Amniotic epithelial cell (primary cell): ENCODE data around the gene SLPI.

Source experiments
- DNase-seq: peaks from one replicate; pipeline ENCODE4 v3.0.0-alpha.2; 2010; ENCODE audit warnings: low read depth

SLPI gene

DNA sequence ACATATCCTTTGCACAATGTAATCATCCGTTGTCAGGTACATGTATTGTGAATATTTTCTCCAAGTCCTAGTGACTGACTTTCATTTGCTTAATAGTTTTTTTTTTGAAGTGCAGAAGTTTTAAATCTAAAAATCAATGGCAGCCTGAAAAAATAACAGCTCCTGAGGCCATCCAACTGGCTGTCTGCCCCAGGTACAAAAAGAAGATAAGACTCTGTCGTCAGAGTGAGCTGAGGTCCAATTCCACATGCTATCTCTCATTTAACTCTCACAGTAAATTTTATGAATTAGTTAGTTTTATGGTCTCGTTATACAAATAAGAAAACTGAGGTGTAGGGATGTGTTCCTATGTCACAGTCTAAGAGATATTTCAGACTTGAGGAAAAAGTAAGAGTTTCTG is 21.0 kb upstream of the SLPI start:
- no peak for DNase-seq

DNA sequence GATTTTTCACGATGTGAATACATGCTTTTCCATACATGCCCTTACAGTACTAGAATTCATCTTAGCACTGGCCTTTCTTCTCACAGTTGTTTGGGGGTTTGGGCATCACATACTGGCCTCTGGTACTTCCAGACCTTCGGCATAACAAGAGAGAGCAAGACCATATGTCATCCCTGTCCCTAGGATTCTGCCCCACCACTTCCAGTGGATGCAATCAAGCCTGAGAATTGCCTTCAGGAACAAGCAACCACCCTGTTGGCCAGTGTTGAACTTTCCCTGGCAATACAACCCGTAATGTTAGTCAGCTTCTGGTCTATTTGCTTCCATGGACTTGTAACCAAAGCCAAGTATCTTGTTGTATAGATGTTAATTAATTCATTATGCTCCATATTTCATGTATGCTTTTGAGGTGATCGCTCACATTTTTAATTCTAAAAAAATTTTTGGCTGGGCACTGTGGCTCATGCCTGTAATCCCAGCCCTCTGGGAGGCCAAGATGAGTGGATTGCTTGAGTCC is 15.4 kb upstream of the SLPI start:
- no peak for DNase-seq

DNA sequence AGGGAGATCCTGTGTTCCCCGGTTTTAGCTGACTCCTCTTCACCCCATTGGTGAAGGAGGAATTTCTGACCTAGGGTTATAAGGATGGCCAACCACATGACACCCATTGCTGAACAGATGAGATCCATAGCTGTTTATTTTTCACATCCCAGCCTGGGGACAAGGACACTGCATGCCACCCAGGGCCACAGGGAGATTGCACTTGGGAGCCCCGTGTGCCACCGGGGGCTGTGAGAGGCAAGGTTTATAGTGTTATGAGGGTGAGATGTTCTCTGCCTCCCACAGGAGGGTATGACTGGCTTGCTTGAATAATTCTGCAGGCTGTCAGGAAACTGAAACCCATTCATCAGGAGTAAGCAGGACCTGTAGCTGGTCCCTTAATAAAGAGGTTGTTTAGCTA is 14.7 kb upstream of the SLPI start:
- DNase-seq, result peak; percentile 23

DNA sequence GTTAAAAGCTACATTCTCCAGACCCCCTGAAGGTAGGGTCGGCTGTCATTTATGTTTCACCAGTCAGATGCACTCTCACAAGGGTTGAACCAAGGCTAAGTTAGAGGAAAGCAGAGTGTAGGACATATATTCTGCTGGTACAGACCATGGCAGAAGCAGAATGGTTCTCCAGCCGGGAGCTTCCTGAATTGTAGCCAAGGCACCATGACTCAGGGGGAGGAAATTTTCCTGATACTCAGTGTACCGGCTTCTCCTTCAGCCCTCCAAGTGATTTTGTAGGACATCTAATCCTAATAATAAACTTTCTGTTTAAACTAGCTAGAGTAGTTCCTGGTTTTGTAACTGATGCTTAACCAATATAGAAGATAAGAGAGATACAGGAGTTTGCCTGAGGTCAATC is 14.2 kb upstream of the SLPI start:
- peak; percentile 84 for DNase-seq

DNA sequence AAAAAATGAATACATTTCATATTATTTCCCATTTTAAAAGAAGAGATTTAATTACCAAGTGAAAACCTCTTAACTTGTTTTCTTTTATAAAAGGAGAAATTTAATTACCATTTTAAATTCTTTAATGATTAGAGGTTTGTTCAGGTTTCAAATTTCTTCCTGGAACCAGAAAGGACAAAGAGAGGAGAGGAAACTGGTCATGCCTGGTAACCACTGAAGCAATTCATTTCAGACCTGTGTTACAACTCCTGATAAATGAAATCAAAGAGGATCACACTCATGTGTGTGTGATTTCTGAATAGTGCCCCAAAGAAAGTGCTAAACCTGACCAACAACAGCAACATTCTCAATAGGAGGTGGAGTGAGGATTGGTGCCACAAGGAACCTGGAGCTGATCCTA is 12.6 kb upstream of the SLPI start:
- no peak for DNase-seq

DNA sequence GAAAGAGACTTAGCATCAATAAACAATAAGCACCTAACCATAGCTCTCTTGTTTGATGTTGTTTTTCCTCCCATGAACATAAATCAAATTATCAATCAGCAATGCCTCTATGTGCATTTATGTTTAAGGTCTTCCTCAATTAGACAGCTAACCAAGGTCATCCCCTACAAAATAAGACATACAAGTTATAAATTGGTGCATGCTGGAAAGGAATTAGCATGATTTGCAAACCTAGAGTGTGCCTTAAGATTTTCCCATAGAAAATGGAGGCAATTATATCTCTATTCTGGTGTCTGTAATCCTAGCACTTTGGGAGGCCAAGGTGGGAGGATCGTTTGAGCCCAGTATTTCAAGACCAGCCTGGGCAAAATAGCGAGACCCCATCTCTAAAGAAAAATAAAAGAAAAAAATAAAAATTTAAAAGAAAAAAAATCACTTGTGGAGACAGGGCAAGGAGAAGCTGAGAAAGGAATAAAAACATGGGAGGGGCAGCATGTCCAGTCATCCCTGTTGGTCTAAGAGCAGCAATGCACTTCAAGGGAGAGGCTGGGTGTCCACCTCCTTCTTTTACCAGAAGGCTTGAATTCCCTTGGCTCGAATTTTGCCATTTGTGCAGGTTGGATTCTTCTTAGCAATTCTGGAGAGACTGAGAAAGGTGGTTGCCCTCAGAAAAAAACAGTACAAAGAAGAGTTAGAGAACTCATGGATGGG is 9.3 kb upstream of the SLPI start:
- DNase-seq, result no peak

DNA sequence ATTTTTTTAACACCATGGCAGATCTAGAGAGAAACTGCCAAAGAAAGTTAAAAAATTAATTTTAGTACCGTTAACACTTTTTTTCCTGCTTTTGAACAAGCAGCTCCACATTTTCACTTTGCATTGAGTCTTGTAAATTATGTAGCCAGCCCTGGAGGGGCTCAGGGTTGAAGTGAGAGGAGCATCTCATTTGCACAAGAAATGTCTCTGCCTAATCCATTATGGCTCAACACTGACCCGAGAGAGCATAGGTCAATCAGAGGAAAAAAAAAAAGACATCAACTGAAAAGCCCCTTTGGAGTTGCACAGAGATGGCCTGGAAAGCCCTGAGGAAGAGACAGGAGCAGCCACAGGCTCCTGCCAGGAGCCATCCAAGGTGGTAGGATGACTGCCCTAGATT is 4.3 kb upstream of the SLPI start:
- no peak for DNase-seq

DNA sequence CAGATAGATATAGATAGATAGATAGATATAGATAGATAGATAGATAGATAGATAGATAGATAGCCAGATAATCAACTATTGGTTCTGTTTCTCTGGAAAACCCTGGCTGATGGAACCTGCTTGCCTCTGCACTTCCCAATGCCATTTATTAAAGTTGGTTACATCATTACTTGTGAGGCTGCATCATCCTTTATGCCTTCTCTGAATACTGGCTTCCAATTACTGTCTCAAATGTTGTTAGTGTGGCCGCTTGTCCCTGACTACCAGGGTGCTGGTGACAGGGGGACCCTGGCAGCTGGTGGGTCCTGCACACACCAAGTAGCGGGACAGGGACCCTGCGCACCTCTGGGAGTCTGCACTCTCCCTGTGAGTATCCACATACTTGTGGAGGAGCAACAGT is 3.9 kb upstream of the SLPI start:
- no peak for DNase-seq

DNA sequence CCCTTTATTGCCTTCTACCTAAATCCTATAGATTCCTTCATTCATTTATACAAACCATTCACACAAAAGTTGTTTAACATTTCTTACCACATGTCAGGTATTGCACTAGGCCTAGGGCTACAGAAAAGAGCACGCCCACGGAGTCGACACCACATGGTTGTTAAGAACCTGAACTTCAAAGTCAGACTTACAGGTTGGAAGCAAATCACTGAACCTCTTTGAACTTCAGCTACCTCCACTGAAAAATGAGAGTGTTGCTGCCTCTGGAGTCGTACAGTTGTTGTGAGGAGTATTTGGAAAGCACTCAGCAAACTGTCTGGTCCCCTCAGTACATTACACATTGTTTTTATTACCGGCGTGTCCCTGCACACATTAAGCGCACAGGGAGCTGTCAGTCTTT is 3.3 kb upstream of the SLPI start:
- DNase-seq, result no peak

DNA sequence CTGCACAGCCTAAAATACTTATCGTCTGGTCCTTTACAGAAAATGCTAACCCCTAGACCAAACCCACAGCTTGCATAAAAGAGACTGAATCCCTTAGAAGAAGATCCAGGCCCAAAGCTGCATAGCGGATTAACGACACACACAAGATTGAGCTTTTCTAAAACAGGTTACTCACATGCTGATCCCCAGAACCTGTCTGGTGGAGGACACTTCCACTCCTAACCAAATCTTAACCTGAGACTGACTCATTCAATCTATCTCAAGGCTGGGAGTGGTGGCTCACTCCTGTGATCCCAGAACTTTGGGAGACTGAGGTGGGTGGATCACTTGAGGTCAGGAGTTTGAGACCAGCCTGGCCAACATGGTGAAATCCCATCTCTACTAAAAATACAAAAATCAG is 2.8 kb upstream of the SLPI start:
- DNase-seq, result no peak

DNA sequence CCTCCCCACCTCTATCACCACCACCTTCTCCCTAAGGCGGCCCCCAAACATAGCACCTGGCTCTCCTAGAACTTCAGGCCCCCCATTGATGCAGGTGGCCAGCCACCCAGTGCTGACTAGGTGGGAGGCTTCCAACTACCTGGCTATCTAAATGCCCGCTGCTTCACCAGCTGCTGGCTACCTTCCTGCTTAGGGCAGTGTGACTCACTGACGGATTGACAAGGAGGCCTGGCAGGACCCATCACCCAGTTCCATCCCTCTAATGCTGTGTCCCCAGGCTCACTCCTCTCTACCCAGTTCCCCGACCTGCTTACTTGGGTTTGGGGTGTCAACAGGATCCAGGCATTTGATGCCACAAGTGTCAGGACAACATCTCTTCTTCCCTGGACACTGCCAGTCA is 1.1 kb downstream of the SLPI start:
- DNase-seq, result no peak

DNA sequence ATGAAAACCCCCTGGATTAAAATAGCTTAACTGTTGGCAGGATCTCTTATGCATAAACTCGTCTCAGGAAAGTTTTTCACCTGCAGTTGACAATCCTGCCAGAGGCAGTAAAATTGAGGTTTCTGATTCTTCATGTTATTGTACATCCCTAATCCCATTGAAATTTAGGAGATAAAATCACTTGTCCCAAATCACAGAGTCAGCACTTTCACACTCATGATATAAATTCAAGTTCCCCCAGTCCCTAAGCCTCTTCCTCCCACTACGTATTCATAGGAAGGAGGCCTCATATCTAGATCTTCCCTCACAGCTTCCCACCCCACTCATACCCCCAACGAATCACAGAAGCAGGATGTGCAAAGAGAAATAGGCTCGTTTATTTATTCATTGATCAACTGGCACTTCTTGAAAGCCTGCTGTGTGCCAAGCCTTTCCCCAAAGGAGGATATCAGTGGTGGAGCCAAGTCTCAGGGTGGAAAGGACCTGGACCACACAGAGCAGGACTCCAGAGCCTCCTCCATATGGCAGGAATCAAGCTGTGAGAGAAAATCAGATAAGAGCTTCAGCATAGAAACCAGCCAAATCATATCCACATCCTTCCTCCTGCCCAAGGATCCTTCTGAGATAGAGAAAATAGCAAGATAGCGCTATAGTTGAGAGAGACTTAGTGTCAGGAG is 2.3 kb downstream of the SLPI start:
- peak; percentile 19 for DNase-seq

DNA sequence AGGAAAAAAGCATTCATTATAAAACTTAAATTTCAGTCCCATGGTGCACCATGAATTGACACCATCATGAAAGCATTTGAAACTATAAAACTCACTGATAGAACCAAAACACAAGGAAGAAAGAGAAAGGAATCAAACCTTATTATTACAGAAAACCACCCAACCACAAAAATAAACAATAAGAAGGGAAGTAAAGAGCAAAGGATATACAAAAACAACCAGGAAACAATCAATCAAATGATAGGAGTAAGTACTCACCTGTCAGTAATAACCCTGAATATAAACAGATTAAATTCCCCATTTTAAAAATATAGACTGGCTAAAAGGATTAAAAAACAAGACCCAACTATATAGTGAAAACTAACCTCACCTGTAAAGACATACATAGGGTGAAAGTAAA is 5.8 kb downstream of the SLPI start:
- no peak for DNase-seq

DNA sequence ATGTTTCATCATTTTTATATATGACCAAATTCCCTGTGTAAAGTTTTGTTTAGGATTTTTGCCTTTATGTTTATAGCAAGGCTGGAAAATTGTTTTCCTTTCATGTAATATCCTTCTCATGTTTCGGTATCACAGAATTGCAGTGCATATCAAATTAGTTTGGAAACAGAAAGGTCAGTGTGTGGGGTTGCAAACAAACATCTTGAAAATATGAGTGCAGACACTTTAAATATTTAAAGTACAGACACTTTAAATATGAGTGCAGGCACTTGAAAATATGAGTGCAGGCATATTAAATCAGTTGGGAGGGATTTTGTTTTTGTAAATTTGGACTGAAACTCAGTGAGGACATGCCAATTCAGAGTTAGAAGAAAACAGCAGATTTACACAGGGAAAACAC is 6.5 kb downstream of the SLPI start:
- DNase-seq, result no peak

DNA sequence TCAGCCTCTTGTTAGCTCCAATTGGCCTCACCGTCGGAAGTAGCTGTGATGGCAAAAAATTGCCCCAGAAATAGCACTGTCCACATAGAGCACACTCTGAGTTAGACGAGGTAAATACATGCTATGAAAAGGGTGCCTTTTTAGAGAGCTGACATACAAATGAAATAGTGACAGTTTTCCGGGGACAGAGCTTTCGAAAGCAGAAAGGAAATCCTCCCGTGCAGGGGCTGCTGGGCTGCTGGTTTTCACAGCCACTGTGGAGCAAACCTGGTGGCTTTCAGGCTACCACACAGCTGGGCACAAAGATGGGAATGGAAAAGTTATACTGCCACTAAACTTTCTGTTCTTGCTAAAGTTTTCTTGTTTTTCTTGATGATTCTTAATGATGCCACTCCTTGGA is 8.3 kb downstream of the SLPI start:
- no peak for DNase-seq

DNA sequence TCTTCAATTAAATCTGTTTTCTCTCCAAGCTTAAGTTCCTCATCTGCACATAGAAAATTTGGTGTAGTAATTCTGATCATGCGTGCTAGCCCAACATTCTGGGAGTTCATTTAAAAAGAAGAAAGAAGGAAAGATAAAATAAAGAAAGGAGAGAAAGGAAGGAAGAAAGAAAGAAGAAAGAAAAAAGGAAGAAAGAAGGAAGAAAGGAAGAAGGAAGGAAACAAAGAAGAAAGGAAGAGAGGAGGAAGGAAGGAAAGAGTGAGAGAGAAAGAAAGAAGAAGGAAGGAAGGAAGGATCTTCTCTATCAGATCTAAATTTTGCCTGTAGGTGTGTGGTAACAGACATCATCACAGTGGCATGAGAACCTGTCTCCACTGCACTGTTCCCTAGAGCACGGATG is 16.2 kb downstream of the SLPI start:
- DNase-seq, result no peak

DNA sequence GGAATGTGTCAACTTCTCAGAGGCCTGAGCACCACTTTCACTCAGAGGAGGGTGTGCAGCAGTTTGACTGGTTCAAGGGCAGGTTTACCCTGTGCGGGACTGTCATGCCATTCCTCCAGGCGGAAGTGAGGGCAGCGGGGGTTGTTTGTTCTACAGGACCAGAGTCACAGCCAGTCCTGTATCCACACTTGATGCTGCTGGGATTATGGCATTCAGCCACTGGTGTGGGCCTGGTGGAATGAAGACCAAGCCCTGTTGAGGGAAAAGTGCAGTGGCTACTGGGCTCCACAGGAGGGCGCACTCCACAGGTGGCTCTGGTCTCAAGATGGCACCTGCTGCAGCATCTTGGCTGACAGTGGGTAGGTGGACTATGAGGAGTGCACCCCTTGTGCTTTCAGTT is 18.4 kb downstream of the SLPI start:
- DNase-seq, result no peak

DNA sequence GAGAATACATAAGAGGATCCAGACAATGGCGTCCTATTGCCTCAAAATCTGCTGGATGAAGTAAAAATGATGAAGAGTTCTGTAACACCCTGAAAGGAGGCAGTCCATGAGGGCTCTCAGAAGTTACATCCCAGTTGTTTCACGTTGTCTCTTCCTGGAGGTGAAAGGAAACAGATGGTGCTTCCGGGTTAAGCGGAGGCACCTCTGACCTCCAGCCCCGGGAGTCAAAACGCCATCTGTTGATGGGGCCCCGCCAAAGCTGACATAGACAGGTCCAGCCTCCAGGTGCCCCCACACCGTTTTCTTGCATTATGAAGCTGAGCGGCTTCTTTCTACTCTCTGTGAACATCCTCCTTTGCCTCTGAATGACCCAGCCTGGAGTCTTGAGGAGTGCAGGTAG is 23.7 kb downstream of the SLPI start:
- DNase-seq, result no peak

DNA sequence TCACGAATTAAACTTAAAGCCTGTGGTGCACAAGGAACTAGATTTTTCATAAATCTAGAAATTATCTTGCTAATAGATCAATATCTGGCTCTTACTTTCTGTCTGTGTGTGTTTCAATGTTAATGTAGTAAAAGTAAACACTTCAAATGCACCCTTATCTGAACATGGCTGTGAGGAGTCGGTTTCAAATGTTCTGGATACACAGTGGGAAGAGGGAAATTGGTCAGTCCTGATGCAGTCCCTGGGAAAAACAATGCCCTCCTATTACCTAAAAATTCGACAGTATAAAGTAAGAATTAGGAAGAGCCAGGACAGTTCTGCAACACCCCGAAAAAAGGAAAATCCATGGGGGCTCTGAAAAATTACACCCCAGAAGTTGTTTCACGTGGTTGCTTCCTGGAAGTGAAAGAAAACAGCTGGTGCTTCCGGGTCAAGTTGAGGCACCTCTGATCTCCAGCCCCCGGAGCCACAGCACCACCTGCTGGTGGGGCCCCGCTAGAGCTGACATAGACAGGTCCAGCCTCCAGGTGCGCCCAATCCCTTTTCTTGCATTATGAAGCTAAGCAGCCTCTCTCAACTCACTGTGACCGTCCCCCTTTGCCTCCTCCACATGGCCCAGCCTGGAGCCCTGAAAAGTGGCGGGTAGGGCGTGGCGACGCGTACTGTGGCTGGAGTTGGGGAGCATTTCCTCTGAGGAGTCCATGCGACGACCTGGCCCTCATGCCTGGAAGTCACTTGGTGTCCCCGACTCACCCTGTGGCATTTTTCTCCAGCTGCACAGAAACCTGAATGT is 24.9 kb downstream of the SLPI start:
- DNase-seq, result no peak

DNA sequence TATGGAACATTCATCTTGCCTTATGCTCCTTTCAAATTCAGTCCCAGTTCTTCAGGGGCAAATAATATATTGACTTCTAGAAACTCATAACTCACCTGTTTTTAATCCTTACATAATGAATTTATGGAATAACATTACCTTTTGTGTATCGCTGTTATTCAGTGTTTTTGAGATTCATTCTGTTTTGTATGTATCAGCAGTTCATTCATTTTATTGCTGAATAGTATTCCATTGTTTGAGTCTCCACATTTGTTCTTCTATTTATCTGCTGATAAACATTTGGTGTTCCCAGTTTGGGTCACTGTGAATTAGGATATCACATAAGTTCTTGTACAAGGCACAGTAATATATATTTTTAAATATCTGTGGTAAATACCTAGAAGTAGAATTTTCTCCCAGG is 28.1 kb downstream of the SLPI start:
- DNase-seq, result no peak

DNA sequence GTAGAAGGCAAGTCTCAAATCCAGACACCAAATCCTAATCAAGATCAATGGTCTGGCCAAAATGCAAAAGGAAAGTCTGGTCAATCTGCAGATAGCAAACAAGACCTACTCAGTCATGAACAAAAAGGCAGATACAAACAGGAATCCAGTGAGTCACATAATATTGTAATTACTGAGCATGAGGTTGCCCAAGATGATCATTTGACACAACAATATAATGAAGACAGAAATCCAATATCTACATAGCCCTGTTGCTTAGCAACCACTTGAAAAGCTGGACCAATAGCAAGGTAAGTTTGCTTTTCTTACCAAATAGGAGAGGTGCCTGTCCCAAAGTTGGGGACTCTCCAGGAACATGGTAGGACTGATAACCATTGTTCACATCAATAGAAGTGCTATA is 31.2 kb downstream of the SLPI start:
- no peak for DNase-seq

DNA sequence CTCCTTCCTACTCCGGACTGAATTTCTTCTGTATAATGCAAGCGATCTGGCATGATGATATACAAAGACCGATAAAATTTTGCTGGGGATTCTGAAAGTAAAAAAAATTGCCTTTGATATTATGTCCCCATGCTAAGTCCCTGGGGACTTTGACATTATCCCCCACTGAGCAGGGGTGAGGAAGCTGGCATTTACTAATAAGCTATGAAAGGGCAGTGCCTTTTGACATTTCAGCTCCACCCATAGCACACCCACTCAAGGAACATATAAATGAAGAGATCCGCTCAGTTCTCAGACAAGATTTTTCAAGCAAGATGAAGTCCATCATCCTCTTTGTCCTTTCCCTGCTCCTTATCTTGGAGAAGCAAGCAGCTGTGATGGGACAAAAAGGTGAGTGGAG is 33.3 kb downstream of the SLPI start, which contains the start of gene SEMG2:
Gene SEMG2 (plus strand): TSS at position 298 of the 400 bp plus-strand sequence. CDS start 17 bp downstream, at position 315.
- DNase-seq, result no peak

DNA sequence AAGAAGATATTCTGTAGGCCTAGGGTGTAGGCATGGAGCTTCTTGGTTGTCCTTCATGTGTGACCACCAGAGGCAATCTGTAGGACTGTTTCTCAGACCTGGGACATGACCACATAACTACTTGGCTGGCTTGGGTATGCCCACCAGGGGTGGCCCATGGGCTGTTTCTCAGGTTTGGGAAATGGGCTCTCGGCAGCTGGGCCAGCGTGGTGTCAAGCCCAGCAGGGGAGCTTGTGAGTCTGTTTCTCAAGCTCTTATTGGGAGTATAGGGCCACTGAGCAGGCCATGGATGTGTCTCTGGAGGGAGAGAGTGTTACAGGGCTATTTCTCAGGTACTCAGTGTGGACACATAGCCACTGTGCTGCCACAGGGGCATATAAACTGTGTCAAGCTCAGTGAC is 35.7 kb downstream of the SLPI start:
- no peak for DNase-seq
